UCSD-AML1 (cell line): Measurements from ENCODE around the gene ADAM11.

Experiments
- DNase-seq: peaks from one replicate; lab custom pipeline; 2025; ENCODE audit not compliant: unreplicated experiment; lab: John Stamatoyannopoulos, UW

The ADAM11 gene

DNA sequence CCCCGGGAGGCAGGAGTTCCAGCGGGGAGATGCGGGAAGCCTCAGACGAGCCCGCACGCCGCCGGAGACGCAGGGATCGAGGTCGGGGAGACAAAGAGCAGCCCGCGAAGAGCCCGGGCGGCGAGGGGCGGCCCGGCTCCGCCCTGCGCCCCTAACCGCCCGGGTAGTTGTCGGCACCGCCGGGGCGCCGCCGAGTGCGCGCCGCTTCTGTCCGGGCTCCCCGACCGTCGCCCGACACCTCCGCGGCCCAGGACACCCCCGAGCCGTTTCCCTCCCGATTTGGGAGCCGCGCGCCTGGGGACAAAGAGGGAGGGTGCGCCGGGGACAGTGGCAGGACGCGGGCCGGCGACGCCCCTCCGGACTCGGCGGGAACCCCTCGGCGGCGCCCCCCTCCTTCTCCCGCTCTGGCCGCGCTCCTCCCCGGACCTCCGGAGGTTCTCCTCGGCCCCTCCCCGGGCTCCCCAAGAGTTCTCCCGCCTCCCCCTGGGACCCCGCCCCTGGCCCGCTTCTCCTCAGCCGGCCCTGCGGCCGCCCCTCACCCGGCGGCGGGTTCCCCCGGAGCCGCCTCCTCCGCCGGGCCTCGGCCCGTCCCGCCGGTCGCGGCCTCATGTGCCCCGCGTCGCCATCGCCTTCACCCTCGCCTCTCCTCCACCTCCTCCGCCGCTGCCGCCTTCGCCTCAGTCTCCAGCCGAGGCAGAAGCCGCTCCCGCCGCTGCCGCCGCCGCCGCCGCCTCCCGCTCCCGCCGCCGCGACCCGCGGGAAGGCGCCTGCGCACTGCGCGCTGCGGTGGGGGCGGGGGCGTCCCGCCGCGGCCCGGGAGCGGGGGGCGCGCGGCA, 71.0 kb downstream of the ADAM11 start, which contains the start of gene GJC1:
GJC1 (minus strand) TSS at position 765 of the 836 bp plus-strand sequence. CDS start 24,470 bp downstream, outside the sequence.
- no peak for DNase-seq

DNA sequence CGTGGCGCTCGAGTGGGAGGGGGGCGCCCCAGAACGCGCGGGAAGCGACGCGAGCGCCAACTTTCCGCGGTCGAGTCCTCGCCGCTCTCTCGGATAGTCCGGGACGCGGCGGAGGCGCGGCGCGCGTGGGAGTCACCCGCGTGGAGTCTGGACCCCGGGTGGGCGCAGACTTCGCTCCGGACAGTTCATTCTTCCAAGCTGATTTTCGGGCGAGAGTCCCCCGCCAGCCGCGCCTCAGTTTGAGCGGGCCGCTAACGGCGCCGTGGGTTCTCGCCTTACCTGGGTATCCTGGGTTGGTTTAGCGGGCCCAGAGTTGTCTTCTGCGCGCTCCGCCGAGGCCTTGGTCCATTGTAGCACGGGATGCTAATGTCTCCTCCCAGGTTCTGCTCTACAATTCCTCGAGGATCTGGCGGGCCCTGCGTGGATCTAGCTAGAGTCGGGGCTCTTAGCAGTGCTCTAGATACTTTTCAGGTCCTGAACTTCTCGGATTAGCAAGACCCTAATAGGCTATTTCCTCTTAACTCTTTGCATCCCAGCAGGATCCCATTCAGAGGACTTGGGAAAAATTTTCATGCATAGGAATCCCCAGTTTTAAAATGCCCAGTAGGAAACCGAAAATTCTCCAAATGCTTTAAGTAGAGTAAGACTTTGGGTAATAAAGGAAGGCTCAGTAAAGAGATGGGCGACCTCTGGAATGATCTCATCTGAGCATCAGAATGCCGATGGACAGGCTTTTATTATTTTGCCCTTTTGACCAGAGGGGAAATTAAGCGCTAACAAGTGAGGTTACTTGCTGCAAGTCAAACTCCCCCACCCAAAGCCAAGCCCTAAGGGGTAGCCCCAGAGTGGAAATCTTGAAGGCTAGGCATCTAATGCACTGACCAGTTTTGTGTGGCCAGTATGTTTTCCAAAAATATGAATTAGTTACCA, 71.8 kb downstream of the ADAM11 start:
- DNase-seq = no peak

DNA sequence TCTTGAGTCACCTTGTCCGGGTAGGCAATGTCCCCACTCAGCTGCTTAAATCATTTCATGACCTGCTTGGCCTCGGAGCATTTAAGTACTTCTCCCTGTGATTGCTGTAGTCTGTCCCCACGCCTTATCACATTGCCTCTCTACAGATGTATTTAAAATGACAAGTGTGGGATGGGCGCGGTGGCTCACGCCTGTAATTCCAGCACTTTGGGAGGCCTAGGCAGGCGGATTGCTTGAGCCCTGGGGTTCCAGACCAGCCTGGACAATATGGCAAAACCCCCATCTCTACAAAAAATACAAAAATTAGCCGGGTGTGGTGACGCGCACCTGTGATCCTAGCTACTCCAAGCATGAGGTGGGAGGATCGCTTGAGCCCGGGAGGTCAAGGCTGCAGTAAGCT, 72.6 kb downstream of the ADAM11 start:
- DNase-seq = no peak
